Neutrophil (primary cell): ENCODE results near the gene CWC25.
A peak's percentile ranks its signal among the peaks of the same experiment; 100 is the strongest.

Experiments
- H3K27ac ChIP-seq: fragments of 200-600 bp; sonication (generic); 2 replicates; pipeline ENCODE4 v1.5.1; 2016; ENCODE audit warnings: mild to moderate bottlenecking, moderate library complexity
- H3K27me3 ChIP-seq: fragments of 200-600 bp; sonication (generic); 2 replicates; pipeline ENCODE4 v1.6.0; 2016; ENCODE audit warnings: mild to moderate bottlenecking
- H3K36me3 ChIP-seq: fragments of 200-600 bp; sonication (generic); 2 replicates; pipeline ENCODE4 v1.5.1; 2017
- H3K4me1 ChIP-seq, 2 experiments: fragments of 200-600 bp in 1 of 2; sonication (generic) in 1 of 2; 1 replicate in 1 of 2; 2 replicates in 1 of 2; pipeline versions ENCODE4 v1.5.1 to v1.6.1; 2013 to 2016; ENCODE audit warnings: low read depth in 1 of 2, low read length in 1 of 2, mild to moderate bottlenecking in 1 of 2, moderate library complexity in 1 of 2; ENCODE audit not compliant: control insufficient read depth in 1 of 2, insufficient read depth in 1 of 2
- H3K4me3 ChIP-seq, 2 experiments: fragments of 200-600 bp in 1 of 2; sonication (generic) in 1 of 2; 1 replicate in 1 of 2; 2 replicates in 1 of 2; pipeline ENCODE4 v1.5.1; 2013 to 2016; ENCODE audit warnings: low read depth in 1 of 2, low read length in 1 of 2, mild to moderate bottlenecking in 1 of 2, moderate library complexity in 1 of 2
- H3K9me3 ChIP-seq: fragments of 200-600 bp; sonication (generic); 2 replicates; pipeline ENCODE4 v1.5.1; 2016
- CTCF ChIP-seq: fragments of 200-600 bp; sonication (generic); IDR thresholded peaks from 2 replicates; pipeline ENCODE4 v1.5.1; 2016; ENCODE audit warnings: antibody characterized with exemption

Gene CWC25

GRCh38 chr17:38848557-38848891 lies 23.4 kb upstream of the CWC25 start:
- Histone ChIP-seq H3K9me3 (no peaks in the 10 kb centered on the region), H3K4me1 (peaks cover 18 to 23% of the 10 kb centered on the region in 2 experiments), H3K27me3 (no peaks in the 10 kb centered on the region), H3K36me3 (peaks cover 37% of the 10 kb centered on the region), H3K27ac (no peak overlapping the region), H3K4me3 (no peak overlapping the region)
- no peak for TF ChIP-seq CTCF

GRCh38 chr17:38844261-38844757 lies 19.2 kb upstream of the CWC25 start:
- Histone ChIP-seq H3K4me3 (no peak overlapping the region), H3K36me3 (peaks cover 21% of the 10 kb centered on the region), H3K4me1 (no peaks in the 10 kb centered on the region), H3K27me3 (no peaks in the 10 kb centered on the region), H3K9me3 (no peaks in the 10 kb centered on the region), H3K27ac (no peak overlapping the region)
- no peak for TF ChIP-seq CTCF

- TF ChIP-seq CTCF: no peak
- H3K36me3 ChIP-seq: peaks cover 12% of the 10 kb centered on the region
- H3K4me3 ChIP-seq: peak overlapping the region; percentile 85 to 86
- H3K9me3 ChIP-seq: no peaks in the 10 kb centered on the region
- peak overlapping the region; percentile 95 for H3K27ac ChIP-seq
- peaks cover 7% of the 10 kb centered on the region for H3K27me3 ChIP-seq
- H3K4me1 ChIP-seq: peaks cover 15 to 21% of the 10 kb centered on the region in 2 experiments
These were observed 684 bp upstream of the CWC25 start for GRCh38 chr17:38825762-38826247.

- TF ChIP-seq CTCF: no peak
- no peaks in the 10 kb centered on the region for H3K27me3 ChIP-seq
- no peaks in the 10 kb centered on the region for H3K9me3 ChIP-seq
- H3K4me3 ChIP-seq: no peak overlapping the region
- H3K4me1 ChIP-seq: no peaks in the 10 kb centered on the region
- H3K27ac ChIP-seq: no peak overlapping the region
- H3K36me3 ChIP-seq: peaks cover 92% of the 10 kb centered on the region
These were observed 9.4 kb downstream of the CWC25 start for GRCh38 chr17:38815576-38816193.

GRCh38 chr17:38809828-38810227 lies 15.3 kb downstream of the CWC25 start:
- H3K4me1 ChIP-seq: no peaks in the 10 kb centered on the region
- H3K9me3 ChIP-seq: no peaks in the 10 kb centered on the region
- H3K27ac ChIP-seq: no peak overlapping the region
- no peak for TF ChIP-seq CTCF
- H3K27me3 ChIP-seq: no peaks in the 10 kb centered on the region
- peaks cover 100% of the 10 kb centered on the region for H3K36me3 ChIP-seq
- H3K4me3 ChIP-seq: no peak overlapping the region
